Measurements from ENCODE around the gene FGF14.

DNA sequence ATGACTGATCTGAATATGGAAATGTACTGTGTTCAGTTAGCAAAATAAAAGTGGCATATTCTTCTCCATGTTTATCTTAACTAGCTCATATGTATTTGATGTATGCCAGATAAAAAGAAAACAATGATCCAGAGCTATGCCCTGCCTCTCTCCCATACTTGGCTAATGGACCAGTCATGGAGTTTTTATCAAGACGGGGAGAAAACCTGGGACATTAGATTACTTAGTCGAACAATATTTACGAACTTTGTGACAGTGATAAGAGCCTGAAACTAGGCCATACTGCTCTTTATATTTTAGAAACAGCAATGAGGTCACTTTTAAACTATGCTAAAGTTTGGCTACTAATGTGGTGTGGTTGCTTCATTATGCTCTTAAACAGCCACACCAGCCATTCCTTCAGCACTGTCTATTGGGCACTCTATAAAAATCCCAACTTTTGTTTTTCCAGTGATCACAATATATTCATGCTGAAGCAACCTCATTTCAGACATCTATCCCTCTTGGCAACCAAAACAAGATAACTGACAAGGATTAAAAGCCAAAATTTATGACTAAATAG, 265.0 kb downstream of the FGF14 start:
- TF ChIP-seq, protein P1, sequence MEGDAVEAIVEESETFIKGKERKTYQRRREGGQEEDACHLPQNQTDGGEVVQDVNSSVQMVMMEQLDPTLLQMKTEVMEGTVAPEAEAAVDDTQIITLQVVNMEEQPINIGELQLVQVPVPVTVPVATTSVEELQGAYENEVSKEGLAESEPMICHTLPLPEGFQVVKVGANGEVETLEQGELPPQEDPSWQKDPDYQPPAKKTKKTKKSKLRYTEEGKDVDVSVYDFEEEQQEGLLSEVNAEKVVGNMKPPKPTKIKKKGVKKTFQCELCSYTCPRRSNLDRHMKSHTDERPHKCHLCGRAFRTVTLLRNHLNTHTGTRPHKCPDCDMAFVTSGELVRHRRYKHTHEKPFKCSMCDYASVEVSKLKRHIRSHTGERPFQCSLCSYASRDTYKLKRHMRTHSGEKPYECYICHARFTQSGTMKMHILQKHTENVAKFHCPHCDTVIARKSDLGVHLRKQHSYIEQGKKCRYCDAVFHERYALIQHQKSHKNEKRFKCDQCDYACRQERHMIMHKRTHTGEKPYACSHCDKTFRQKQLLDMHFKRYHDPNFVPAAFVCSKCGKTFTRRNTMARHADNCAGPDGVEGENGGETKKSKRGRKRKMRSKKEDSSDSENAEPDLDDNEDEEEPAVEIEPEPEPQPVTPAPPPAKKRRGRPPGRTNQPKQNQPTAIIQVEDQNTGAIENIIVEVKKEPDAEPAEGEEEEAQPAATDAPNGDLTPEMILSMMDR (IDR thresholded peaks at IDR 0.05): no peak
- TF ChIP-seq POLR2A (IDR thresholded peaks at IDR 0.05): no peak
